Endothelial cell (in vitro differentiated cells): ENCODE data around the gene SEC24A. TPM values are rescaled to one million over a fixed set of nuclear protein-coding genes. Genes with fewer than 3 reads are reported as not detected.

ENCODE experiments used
- DNase-seq: peaks from one replicate; pipeline ENCODE4 v3.0.0; 2021; ENCODE audit warnings: low spot score
- H3K27ac Mint-ChIP-seq: one replicate; pipeline ENCODE4 v1.8.0; 2021; ENCODE audit warnings: mixed read lengths, inconsistent platforms; ENCODE audit not compliant: unreplicated experiment
- H3K27me3 Mint-ChIP-seq: one replicate; pipeline ENCODE4 v1.8.0; 2021; ENCODE audit warnings: mild to moderate bottlenecking, moderate library complexity, mixed read lengths, inconsistent platforms; ENCODE audit not compliant: unreplicated experiment
- H3K36me3 Mint-ChIP-seq: one replicate; pipeline ENCODE4 v1.8.0; 2021; ENCODE audit warnings: mild to moderate bottlenecking, low read depth, mixed read lengths, inconsistent platforms; ENCODE audit not compliant: unreplicated experiment
- H3K4me1 Mint-ChIP-seq: one replicate; pipeline ENCODE4 v1.8.0; 2021; ENCODE audit warnings: mild to moderate bottlenecking, mixed read lengths, inconsistent platforms; ENCODE audit not compliant: unreplicated experiment
- H3K4me3 Mint-ChIP-seq: one replicate; pipeline ENCODE4 v1.8.0; 2021; ENCODE audit warnings: mild to moderate bottlenecking, mixed read lengths, inconsistent platforms; ENCODE audit not compliant: unreplicated experiment
- H3K9me3 Mint-ChIP-seq: one replicate; pipeline ENCODE4 v1.8.0; 2021; ENCODE audit warnings: mixed read lengths, inconsistent platforms; ENCODE audit not compliant: unreplicated experiment
- total RNA-seq: library from RNA; stranded (reverse); fragmentation: NEBNext Ultra II Directional; extraction: Animal tissue kit (Norgen Biotek cat#: 25700); gene quantifications from one replicate; pipeline ENCODE4 v1.2.1, GENCODE V29; 2021; ENCODE audit not compliant: unreplicated experiment
- TF ChIP-seq, protein P1 (sequence below): fragments of 200-600 bp; sonication (generic); IDR thresholded peaks from one replicate; pipeline ENCODE4 v1.5.0; 2021; ENCODE audit warnings: antibody characterized with exemption; ENCODE audit not compliant: unreplicated experiment

SEC24A gene
- total RNA-seq, 1 donor from 2014 or later, result 17.6 TPM

DNA sequence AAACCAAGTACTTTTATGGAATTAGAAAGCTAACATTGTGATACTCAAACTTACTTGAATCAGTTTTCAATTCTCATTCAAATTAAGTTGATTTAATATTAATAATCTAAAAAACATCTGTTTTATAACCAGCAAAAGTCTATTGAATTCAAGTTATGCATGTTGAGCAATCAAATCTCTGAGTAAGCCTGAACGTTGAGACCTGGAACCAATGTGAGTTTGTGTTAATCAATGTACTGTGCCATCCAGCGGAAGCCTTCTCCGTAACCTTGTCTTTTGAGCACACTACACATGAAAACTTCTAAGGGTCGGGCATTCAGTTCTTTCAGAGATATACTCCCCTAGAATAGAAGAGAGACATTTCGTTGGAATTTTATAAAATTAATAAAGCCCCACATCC is 41.9 kb upstream of the SEC24A start:
- H3K36me3 Mint-ChIP-seq, result peaks cover 17% of the 10 kb centered on the region
- H3K27ac Mint-ChIP-seq, result no peak overlapping the region
- DNase-seq, result no peak
- H3K27me3 Mint-ChIP-seq, result peaks cover 3% of the 10 kb centered on the region
- TF ChIP-seq, protein P1, sequence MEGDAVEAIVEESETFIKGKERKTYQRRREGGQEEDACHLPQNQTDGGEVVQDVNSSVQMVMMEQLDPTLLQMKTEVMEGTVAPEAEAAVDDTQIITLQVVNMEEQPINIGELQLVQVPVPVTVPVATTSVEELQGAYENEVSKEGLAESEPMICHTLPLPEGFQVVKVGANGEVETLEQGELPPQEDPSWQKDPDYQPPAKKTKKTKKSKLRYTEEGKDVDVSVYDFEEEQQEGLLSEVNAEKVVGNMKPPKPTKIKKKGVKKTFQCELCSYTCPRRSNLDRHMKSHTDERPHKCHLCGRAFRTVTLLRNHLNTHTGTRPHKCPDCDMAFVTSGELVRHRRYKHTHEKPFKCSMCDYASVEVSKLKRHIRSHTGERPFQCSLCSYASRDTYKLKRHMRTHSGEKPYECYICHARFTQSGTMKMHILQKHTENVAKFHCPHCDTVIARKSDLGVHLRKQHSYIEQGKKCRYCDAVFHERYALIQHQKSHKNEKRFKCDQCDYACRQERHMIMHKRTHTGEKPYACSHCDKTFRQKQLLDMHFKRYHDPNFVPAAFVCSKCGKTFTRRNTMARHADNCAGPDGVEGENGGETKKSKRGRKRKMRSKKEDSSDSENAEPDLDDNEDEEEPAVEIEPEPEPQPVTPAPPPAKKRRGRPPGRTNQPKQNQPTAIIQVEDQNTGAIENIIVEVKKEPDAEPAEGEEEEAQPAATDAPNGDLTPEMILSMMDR, result no peak
- H3K4me1 Mint-ChIP-seq, result no peaks in the 10 kb centered on the region
- H3K9me3 Mint-ChIP-seq, result no peaks in the 10 kb centered on the region
- no peak overlapping the region for H3K4me3 Mint-ChIP-seq

DNA sequence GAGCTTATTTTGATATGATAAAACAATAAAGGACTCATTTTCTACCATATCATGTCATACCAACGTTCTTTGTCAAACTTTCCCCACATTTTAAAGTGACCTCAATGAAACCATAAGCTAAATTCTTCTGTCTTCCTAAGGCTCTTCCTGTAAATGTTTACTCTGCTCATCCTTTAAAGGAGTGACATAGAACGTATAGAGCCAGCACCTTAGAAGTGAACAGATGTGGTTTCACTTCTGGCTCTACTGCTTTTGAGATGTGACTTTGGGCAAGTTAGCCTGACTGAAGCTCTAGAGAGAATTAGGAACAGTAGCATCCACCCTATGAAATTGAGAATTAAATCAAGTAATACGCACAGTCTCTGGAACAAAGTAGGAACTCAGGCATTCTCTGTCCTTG is 40.0 kb upstream of the SEC24A start:
- H3K4me3 Mint-ChIP-seq, result no peak overlapping the region
- H3K27ac Mint-ChIP-seq, result no peak overlapping the region
- peaks cover 26% of the 10 kb centered on the region for H3K36me3 Mint-ChIP-seq
- TF ChIP-seq, protein P1, result no peak
- no peaks in the 10 kb centered on the region for H3K9me3 Mint-ChIP-seq
- H3K4me1 Mint-ChIP-seq, result no peaks in the 10 kb centered on the region
- H3K27me3 Mint-ChIP-seq, result peaks cover 3% of the 10 kb centered on the region
- no peak for DNase-seq

DNA sequence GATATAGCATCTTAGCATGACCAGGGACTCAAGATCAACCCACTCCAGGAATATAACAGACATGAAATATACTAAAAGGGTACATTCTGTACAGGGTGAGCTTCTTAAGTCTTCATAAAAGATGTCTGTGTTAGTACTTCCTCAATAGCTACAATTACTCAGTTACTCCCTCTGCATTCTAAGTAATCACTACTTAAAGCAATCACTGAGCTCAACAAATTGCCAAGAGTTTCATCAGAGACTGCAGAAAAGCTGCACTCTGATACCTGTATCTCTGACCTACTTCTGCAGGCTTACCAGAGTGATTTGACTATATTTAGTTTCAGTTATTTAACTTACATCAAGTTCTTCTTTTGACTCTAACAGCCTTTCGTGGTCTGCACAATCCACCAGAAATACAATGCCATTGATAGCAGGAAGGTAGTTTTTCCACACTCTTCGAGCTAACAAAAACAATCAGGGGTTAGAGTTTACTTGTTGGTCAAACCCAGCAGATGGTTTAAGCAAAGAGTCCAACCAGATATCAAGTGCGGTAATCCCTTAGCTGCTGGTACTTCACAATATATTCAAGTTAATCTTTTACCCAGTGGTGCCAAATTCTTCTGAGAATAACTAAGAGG is 39.2 kb upstream of the SEC24A start:
- Mint-ChIP-seq H3K27me3 (peaks cover 3% of the 10 kb centered on the region), H3K4me1 (no peaks in the 10 kb centered on the region), H3K9me3 (no peaks in the 10 kb centered on the region), H3K36me3 (peaks cover 32% of the 10 kb centered on the region), H3K4me3 (no peak overlapping the region), H3K27ac (no peak overlapping the region)
- TF ChIP-seq, protein P1, result no peak
- no peak for DNase-seq

DNA sequence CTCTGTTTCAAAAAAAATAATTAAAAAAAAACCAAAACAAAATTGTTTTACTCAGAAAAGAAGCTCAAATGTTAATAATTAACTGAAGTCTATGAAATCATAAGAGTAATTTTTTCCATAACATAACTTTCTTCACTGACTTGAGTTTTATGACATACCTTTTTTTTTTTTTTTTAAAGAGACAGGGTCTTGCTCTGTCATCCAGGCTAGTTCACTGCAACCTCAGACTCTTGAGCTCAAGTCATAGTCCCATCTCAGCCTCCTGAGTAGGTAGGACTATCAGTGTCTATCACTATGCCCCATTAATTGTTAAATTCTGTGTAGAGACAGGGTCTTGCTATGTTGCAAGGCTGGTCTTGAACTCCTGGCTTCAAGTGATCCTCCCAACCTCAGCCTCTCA is 37.9 kb upstream of the SEC24A start:
- no peak for DNase-seq

DNA sequence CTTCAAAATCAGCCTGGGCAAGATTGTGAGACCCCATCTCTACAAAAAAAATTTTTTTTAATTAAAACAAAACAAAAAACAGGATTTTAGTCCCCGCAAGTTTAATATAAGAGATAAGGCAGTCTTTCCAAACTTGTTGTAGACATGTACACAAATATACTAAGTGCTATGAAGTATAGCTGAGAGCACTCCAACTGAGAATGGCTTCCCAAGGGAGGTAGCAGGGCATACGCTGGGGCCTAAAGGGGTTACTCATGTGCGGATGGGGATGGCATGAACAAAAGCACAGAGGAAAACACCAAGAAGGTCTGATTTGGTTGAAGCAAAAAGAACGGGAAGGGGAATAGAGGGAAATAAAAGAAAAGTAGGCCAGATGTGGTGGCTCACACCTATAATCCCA is 37.1 kb upstream of the SEC24A start:
- DNase-seq, result no peak
- H3K27me3 Mint-ChIP-seq, result peaks cover 3% of the 10 kb centered on the region
- no peak overlapping the region for H3K4me3 Mint-ChIP-seq

More for the DNA sequence above, 37.9 kb upstream of the SEC24A start:
- Mint-ChIP-seq H3K9me3 (no peaks in the 10 kb centered on the region), H3K27me3 (peaks cover 3% of the 10 kb centered on the region), H3K27ac (no peak overlapping the region), H3K4me3 (no peak overlapping the region), H3K36me3 (peaks cover 35% of the 10 kb centered on the region), H3K4me1 (no peaks in the 10 kb centered on the region)
- TF ChIP-seq, protein P1, result no peak

More for the DNA sequence above, 37.1 kb upstream of the SEC24A start:
- no peaks in the 10 kb centered on the region for H3K4me1 Mint-ChIP-seq
- H3K36me3 Mint-ChIP-seq, result peaks cover 34% of the 10 kb centered on the region
- H3K9me3 Mint-ChIP-seq, result no peaks in the 10 kb centered on the region
- H3K27ac Mint-ChIP-seq, result no peak overlapping the region
- TF ChIP-seq, protein P1, result no peak
